ENCODE results near the gene CHST9.

CHST9 gene

GRCh38 chr18:26862084-26862483 is 323.0 kb downstream of the CHST9 start:
- DNase-seq, result no peak

Measured in RPMI8226 (cell line).